Stimulated activated CD4-positive, alpha-beta T cell treated with anti-CD3 and anti-CD28 coated beads, Interleukin-2, amount 100 ng/mL, for 24 hours (primary cell): Measurements from ENCODE around the gene SLC25A21.
"Not testable (repeated sequence)": the region's sequence is repeated elsewhere in the genome, so short reads cannot be mapped to it uniquely, and the experiment has no call there.

Experiments used
- DNase-seq, 2 donors: peaks; one replicate each; pipeline ENCODE4 v3.0.0-alpha.2; 2020

SLC25A21 gene

DNA sequence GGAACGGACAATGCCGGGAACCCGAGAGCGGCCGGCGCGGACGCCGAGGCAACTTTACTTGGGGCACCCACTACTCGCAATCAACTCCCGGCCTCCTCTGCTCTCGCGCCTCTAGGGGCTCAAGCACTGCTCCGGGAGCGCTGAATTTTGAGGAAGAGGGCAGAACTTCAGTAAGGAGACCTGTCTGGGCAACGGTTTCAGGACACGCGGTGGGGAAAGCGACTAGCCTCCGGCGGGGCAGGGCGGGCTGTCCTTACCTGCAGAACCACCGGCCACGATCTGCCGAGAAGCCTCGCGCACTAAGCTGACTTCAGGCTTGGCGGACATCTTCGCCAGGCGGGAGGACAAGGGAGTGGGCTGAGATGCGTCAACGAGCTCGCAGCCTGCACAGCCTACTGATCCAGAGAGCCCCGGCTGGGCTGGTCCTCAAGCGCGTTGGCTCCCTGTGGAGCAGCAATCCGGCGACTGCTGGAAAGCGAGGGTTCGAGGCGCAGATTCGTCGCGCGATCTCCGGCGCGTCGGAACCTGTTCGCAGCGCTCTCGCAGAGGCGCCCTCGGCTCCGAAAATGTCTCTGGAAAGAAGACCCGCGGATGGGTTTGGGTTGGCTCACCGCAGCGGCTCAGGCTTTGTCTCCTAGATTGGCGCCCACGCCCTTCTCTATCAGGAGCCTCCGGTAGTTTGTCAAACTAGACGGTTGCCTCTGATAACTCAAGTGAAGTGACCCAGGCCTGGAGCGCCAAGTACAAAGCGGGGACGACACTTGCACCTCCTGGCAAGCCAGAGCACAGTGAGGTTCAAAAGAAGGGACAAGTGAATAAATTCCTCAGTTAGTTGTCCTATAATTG, at the start of gene SLC25A21:
TSS of gene SLC25A21 (minus strand) at position 583 of the 846 bp plus-strand sequence.
- DNase-seq, result peak; percentile 7 to 17

DNA sequence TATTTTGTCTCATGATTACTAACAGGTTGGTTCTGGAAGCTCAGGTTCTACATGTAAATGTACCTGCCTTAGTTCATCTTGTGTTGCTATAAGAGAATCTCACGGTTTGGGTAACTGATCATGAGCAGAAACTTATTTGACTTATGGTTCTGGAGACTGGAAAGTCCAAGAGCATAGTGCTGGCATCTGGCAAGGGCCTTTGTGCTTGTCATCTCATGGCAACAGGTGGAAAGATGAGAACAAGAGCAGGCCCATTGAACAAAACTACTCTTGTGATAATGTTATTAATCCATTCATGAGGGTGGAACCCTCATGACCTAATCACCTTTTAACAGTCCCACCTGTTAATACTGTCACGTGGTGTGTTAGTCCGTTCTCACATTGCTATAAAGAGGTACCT, 48.7 kb upstream of the SLC25A21 start:
- no peak for DNase-seq

DNA sequence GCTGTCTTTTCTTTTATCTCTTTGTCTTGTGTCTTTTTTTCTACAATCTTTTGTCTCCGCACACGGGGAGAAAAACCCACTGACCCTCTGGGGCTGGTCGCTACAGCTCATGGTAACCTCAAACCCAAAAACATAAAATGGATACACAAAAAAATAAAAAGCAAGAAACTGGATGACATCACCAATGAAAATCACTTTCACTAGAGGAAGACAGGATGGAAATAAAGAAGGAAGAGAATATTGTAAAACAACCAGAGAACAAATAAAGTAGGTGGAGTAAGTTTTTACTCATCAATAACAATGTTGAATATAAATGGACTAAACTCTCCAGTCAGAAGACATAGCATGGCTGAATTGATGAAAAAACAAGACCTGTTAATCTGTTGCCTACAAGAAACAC, 42.9 kb upstream of the SLC25A21 start:
- no peak for DNase-seq

DNA sequence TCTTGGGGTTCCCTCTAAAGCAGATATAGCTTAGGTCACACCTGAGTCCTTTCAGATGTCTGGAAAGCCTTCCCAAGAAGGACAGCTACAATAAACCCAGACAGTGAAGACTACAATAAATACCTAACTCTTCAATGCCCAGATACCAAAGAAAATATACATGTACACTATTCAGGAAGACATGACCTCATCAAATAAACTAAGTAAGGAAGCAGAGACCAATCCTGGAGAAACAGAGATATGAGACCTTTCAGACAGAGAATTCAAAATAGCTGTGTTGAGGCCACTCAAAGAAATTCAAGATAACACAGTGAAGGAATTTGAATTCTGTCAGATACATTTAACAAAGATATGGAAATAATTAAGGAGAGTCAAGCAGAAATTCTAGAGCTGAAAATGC, 40.6 kb upstream of the SLC25A21 start:
- no peak for DNase-seq

DNA sequence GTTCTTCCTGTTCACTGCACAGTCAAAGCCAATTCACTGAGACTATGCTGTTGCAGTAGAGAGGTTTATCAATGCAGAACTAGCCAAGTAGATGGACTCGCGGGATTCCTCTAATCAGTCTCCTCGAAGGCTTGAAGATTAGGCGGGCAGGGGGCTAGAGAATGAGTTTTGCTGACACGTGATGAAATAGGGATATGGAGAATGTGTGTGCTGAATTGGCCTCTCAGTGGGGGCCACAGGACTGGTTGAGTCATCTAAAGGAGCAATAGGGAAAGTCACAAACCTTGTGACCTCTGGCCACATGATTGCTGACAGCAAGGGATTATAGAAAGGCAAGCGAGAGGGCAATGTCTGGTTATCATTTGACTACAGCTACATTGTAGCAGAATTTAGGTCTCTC, 38.0 kb upstream of the SLC25A21 start:
- DNase-seq, result no peak

DNA sequence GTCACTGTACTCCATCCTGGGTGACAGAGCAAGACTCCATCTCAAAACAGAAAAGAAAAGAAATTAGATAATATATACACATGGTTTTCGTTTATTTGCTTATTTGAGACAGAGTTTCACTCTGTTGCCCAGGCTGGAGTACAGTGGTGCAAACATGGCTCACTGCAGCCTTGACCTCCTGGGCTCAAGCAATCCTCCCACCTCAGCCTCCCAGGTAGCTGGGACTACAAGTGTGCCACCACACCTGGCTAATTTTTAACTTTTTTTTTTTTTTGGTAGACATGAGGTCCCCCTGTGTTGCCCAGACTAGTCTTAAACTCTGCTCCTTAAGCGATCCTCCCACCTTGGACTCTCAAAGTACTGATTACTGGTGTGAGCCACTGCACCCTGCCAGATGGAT, 37.2 kb upstream of the SLC25A21 start:
- not testable (repeated sequence) for DNase-seq

DNA sequence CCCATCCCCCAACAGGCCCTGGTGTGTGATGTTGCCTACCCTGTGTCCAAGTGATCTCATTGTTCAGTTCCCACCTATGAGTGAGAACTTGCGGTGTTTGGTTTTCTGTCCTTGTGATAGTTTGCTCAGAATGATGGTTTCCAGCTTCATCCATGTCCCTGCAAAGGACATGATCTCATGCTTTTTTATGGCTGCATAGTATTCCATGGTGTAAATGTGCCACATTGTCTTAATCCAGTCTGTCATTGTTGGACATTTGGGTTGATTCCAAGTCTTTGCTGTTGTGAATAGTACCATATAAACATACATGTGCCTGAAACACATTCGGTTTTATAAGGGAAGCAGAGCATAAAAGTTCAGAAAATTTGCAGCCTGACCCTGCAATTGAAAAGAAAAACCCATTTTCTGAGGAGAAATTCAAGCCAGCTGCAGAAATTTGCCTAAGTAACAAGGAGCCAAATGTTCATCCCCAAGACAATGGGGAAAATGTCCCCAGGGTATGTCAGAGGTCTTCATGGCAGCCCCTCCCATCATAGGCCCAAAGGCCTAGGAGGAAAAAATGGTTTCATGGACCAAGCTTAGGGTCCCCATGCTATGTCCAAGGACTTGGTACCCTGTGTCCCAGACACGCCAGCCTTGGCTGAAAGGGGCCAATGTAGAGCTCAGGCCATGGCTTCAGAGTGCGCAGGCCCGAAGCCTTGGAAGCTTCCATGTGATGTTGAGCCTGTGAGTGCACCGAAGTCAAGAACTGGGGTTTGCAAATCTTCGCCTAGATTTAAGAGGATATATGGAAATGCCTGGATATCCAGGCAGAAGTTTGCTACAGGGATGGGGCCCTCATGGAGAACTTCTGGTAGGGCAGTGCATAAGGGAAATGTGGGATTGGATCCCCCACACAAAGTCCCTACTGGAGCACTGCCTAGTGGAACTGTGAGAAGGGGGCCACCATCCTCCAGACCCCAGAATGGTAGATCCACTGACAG, 33.5 kb upstream of the SLC25A21 start:
- not testable (repeated sequence) for DNase-seq

DNA sequence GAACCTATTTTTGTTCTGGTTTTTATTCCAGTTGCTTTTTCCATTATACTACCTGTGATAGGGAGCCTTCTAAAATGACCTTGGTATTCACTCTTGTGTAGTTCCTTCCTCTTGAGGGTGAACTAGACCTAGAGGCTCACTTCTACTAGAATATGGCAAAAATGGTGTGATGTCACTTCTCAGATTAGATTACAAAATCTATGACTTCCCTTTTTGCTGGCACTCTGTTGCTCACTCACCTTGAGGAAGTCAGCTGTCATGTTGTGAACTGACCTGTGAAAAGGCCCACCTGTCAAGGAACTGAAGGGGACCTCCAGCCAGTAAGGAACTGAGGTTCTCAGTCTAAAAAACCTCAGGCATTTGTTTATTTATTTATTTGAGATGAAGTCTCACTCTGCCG, 31.0 kb upstream of the SLC25A21 start:
- DNase-seq, result no peak

DNA sequence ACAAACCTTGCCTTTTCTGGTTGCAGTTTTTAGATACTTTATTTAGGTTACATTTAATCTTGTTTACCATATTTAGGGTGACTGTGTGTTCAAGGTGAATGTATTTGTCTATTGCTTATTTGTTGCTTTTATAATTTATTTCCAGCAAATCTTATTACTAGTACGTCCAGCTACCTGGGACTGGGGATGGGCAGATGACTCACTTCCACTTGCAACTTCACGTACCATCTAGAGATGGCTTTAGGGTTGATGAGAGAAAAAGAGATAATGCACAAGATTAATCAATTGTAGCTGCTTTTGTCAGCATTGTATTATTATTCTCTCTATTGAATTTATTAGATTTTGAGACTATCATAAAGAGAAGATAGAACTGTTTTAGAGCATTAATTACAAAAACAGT, 30.4 kb upstream of the SLC25A21 start:
- no peak for DNase-seq

DNA sequence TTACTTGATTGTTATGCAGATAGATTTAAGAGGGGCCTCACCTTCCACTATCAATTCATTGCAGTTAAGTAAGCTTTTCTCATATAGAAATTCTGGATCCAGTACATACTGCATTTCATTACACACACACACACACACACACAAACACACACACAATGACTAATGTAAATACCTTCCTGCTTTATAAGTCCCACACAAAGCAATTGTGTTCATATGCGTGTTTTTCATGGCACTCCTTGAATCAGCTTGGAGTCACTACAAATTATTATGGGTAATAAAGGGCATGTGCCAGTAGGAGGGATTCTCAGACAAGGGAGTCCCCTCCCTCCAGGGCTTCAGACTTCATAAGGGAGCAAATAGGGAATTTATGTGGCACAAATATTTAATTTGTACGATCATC, 29.9 kb upstream of the SLC25A21 start:
- no peak for DNase-seq

DNA sequence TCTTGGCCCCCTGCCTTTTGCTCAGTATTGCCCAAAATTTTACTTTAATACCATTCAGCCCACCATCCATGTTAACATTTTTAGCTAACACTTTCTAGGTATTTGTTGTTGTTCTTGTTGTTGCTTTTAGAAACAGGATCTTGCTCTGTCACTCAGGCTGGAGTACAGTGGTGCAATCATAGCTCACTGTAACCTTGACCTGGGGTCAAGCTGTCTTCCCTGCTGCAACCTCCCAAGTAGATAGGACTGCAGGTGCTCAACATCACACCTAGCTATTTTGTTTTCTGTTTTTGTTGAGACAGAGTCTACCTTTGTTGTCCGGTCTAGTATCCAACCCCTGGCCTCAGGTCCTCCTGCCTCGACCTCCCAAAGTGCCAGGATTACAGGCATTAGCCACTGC, 29.3 kb upstream of the SLC25A21 start:
- DNase-seq, result no peak

DNA sequence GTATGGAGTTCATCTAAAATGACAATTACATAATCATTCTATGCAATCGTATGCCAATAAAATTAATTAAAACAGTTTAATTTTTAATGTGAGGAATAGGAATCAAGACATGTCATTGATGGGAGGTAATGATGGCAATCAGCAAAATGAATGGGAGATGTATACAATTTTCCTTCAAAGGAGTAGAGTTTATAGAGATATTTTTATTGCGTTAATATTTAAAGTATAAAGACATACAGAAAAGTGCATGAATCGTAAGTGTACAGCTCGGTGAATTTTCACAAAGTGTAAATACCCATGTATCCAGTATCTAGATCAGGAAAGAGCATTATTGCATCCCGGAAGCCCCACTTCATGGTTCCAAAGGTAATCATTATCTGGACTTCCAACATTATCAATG, 26.5 kb upstream of the SLC25A21 start:
- no peak for DNase-seq

DNA sequence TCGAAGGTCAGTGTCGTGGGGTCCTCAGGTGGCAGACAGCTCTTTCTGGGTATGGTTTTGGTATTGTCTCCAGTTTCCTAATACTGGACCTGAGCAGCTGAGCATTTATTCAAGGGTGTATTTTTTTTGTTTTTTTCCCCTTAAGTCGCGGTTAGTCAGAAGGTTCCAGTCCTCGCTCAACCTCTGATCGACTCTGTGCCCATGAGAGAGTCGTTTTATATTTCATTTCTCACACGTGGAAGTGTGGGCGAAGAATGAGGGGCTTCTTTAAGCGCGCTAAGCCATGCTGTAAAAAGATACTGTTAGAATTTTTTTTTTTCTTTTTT, 25.8 kb upstream of the SLC25A21 start:
- DNase-seq, result no peak

DNA sequence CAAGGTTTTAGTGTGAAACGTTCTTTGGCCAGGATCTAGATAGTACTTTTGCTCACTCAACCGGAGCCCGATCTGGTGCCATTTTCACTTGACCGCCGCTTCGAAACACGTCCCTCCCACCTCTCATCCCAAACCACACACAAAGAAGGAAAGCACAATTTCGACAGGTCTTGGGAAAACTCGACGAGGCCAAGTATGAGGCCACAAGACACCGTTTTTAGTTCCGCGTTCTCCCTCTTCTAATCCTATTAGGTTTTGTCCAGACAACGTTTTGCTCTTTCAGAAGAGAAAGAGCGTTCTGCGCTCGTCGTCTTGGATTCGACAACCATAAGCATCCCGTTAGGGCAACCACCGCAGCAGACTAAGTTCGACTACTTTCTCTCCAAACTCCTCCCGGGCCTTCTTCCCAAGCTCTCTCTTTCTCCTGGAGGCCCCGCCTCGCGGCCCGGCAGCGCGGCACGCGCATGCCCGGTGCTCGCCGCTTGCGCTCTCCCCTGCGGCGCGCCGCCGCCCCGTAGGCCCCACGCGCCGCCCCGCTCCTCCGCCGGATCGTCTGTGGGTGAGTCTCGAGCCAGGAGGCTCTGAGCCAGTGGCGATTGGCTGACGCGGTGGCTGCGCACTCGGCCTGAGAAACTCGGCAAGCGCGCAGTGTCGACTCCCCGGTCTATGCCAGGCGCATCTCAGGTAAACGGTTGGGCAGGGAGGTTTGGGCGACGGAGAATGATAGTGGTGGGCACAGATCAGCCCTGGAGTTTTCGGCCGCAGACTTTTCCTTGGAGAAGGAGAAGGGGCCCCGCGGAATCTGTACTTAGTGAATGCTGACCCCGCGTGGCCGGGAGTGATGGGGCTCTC, 25.2 kb upstream of the SLC25A21 start, which contains the start of gene MIPOL1:
TSS of gene MIPOL1 (plus strand) at position 517 of the 852 bp plus-strand sequence. CDS start 49,952 bp downstream, outside the sequence.
- DNase-seq, result peak in 1 of 2 donors; percentile 41

DNA sequence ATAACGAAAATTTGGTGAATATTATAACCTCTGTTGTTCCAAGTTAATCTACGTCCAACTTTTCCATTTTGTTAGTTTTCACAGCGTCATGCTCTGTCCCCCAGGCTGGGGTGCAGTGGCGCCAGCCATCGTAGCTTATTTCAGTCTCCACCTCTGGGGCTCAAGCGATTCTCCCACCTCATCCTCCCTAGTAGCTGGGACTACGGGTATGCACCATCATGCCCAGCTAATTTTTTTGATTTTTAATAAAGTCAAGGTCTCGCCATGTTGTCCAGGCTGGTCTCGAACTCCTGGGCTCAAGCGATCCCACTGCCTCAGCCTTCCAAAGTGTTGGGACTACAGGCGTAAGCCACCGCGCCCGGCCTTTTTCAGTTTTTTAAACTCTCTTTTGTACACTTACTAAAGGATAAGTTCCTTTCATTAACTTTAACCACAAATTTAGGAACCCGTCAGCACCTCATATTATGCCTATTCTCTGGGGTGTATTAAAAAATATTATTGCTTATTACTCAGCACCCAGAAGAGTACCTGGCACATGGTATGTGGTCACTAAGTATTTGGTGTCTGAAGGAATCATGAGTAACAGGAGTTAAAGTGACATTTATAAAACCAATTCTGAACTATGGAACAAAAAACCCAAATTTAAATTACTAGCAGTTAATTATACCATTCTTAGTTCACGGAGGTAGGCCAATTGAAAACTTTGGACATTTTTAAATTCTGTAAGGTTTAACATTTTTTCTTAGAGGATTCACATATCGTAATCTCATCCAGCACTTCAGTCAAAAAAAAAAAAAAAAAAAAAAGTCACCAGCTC, 24.4 kb upstream of the SLC25A21 start:
- no peak for DNase-seq

DNA sequence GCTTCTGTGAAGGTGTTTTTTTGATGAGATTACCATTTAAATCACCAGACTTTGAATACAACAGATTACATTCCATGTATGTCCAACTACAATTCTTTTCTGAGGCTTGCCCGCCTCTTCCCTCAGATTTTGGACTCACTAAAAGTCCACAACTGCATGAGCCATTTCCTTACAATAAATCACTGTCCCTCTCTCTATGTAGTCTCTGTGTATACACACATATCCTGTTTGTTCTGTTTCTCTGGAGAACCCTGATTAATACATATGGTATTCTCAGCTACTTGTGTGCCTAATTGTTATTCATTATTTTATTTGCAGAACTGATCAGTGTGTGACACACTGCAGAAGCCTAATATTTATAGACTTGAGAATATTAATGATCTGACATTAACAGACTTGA, 22.9 kb upstream of the SLC25A21 start:
- DNase-seq, result no peak

DNA sequence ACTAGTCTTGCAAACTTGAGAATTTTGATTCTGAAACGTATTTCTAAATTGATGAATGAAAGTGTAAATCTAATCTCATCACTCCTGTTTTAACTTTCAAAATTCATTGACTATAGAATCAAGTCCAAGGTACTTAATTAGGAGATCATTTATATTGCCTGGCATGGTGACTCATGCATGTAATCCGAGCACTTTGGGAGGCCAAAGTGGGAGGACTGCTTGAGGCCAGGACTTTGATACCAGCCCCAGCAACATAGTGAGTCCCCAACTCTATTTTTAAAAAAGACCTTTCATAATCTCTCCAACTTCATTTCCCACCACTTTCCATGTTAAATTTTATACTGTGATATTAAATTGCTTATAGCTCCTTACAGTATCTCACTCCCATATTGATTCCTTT, 22.3 kb upstream of the SLC25A21 start:
- no peak for DNase-seq

DNA sequence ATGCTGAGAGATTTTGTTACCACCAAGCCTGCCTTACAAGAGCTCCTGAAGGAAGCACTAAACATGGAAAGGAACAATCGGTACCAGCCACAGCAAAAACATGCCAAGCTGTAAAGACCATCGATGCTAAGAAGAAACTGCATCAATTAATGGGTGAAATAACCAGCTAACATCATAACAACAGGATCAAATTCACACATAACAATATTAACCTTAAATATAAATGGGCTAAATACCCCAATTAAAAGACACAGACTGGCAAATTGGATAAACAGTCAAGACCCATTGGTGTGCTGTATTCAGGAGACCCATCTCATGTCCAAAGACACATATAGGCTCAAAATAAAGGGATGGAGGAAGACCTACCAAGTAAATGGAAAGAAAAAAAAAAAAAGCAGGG, 17.3 kb upstream of the SLC25A21 start:
- DNase-seq, result not testable (repeated sequence)

DNA sequence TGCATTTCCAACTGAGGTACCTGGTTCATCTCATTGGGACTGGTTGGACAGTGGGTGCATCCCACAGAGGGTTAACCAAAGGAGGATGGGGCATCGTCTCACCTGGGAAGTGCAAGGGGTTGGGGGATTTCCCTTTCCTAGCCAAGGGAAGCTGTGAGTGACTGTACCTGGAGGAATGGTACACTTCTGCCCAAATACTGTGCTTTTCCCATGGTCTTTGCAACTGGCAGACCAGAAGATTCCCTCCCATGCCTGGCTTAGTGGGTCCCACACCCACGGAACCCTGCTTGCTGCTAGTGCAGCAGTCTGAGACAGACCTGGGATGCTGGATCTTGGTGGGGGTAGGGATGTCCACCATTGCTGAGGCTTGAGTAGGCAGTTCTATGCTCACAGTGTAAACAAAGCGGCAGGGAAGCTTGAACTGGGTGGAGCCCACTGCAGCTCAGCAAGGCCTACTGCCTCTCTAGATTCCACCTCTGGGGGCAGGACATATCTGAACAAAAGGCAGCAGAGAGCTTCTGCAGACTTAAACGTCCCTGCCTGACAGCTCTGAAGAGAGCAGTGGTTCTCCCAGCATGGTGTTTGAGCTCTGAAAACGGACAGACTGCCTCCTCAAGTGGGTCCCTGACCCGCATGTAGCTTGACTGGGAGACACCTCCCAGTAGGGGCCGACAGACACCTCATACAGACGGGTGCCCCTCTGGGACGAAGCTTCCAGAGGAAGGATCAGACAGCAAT, 15.6 kb upstream of the SLC25A21 start:
- not testable (repeated sequence) for DNase-seq

DNA sequence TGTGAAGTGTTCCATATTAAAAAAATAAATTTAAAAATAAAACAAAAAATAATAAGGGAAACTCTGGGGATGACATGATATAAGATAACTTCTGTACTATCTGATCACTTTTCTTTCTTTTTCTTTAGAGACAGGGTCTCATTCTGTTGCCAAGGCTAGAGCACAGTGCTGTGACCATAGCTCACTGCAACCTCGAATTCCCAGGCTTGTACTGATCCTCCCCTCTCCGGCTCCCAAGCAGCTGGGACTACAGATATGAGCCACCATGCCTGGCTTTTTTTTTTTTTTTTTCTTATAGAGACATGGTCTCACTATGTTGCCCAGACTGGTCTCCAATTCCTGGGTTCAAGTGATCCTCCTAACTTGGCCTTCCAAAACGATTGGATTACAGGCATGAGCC, 14.9 kb upstream of the SLC25A21 start:
- DNase-seq, result no peak

DNA sequence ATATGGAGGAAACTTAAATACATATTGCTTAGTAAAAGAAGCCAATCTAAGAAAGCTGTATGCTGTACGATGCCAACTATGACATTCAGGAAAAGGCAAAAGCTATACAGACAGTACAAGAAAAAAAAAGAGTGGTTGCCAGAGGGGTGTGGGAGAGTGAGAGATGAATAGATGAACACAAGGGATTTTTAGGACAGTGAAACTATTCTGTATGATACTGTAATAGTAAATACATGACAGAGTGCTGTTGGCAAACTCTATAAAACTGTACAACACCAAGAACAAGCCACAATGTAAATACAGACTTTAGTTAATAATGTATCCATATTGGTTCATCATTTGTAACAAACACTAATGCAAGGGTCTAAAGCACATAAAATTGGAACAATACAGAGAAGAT, 14.5 kb upstream of the SLC25A21 start:
- DNase-seq, result no peak
